ENCODE results near the gene AKNA. TPM values are rescaled to one million over a fixed set of nuclear protein-coding genes. Genes with fewer than 3 reads are reported as not detected.

Gene AKNA
- total RNA-seq, 2 experiments from 2014 or later, result 61.4 to 203 TPM

DNA sequence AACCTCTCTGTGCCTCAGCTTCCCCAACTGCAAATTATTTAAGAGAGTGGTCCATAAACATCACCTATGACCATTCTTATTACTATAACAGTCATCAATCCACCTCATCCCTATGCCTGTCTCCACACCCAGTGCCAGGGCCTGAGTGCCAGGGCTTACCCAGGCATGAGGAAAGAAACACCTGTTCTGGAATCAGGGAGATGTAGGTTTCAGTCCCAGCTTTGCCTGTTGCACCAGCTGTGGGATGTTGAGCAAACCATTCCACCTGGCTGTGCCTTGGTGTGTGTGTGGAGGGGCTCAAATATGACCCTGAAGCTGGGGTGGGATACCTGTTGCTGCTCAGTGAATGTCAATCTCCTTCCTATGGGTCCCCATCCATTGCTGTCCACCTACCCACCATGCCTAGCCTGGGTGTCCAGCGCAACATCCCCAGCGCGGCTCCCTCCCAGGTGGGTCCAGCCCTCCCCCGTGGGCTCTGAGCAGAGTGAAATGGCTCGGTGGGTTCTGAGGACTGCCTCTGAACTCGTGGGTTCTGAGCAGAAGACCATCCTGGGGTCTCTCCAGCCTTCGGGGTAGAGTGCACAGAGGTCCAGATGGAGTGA, 16.3 kb downstream of the AKNA start:
- POLR2A ChIA-PET, result interaction anchor here (1.1 to 12.9 kb wide), 3 partner anchors 16 to 28 kb away, joined by 3 to 275 read pairs (median 3); partner anchors contain the start of gene AKNA
- H3K4me3 ChIP-seq (ENCODE audit: low read depth, low read length, poor library complexity, severe bottlenecking), result peak overlapping the region; percentile 56

DNA sequence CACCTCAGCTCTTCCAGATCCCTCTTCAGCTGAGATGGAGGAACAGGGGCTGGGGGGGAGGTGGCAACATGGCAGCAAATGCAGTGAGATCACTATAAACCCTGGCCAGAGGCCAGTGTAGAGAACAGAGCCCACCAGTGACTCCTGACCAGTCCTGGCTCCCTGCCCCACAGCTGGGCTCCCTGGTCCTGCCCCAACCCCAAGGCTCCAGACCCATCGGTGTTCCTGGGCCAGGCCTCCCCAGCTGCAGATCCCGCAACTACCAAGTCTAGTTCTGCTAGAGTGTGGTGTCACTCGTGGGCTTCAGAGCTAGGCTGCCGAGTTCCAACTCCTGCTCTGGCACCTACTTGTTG, 16.8 kb downstream of the AKNA start:
- peak overlapping the region; percentile 56 for H3K4me3 ChIP-seq (ENCODE audit: low read depth, low read length, poor library complexity, severe bottlenecking)
- H3K9me2 ChIP-seq (ENCODE audit: insufficient read depth, low read length), result no peaks in the 10 kb centered on the region
- ChIA-PET POLR2A (interaction anchor here (12.9 kb wide), 1 partner anchor 16 kb away, joined by 275 read pairs; the partner anchor contains the start of gene AKNA), CTCF (ENCODE audit: unreplicated experiment) (no interaction called here)
- no peak overlapping the region for H2AFZ ChIP-seq (ENCODE audit: low read length)
- BruUV-seq (replicated peaks), result no TSS peak
- H3K4me2 ChIP-seq (ENCODE audit: low read length), result peak overlapping the region; percentile 79
- H3K36me3 ChIP-seq (ENCODE audit: insufficient read depth, low read length), result peaks cover 82% of the 10 kb centered on the region
- H4K20me1 ChIP-seq (ENCODE audit: insufficient read depth, low read length), result no peaks in the 10 kb centered on the region
- no peak for DNase-seq (ENCODE audit: low spot score)
- peaks cover 53% of the 10 kb centered on the region for H3K79me2 ChIP-seq (ENCODE audit: insufficient read depth, low read depth, low read length)
- H3K4me1 ChIP-seq (ENCODE audit: insufficient read depth, low read length, poor library complexity, severe bottlenecking), result peaks cover 97% of the 10 kb centered on the region
- H3K9me3 ChIP-seq (ENCODE audit: low read length), result no peaks in the 10 kb centered on the region
- TF ChIP-seq EZH2phosphoT487 (IDR thresholded peaks at IDR 0.05; ENCODE audit: borderline replicate concordance, low read depth, low read length), result no peak
- TF ChIP-seq, protein P1, sequence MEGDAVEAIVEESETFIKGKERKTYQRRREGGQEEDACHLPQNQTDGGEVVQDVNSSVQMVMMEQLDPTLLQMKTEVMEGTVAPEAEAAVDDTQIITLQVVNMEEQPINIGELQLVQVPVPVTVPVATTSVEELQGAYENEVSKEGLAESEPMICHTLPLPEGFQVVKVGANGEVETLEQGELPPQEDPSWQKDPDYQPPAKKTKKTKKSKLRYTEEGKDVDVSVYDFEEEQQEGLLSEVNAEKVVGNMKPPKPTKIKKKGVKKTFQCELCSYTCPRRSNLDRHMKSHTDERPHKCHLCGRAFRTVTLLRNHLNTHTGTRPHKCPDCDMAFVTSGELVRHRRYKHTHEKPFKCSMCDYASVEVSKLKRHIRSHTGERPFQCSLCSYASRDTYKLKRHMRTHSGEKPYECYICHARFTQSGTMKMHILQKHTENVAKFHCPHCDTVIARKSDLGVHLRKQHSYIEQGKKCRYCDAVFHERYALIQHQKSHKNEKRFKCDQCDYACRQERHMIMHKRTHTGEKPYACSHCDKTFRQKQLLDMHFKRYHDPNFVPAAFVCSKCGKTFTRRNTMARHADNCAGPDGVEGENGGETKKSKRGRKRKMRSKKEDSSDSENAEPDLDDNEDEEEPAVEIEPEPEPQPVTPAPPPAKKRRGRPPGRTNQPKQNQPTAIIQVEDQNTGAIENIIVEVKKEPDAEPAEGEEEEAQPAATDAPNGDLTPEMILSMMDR (conservative IDR thresholded peaks at IDR 0.05; ENCODE audit: low read length), result no peak
- intact Hi-C loops (cut with micrococcal nuclease; ENCODE audit: unreplicated experiment), result loop anchor here (5.0 to 10.0 kb wide), 2 partner anchors 556 to 956 kb away; partner anchors contain the start of genes C9orf43 and POLE3
- H3K27ac ChIP-seq (ENCODE audit: low read depth, low read length, poor library complexity, severe bottlenecking), result peak overlapping the region; percentile 99

More for the DNA sequence above, 16.3 kb downstream of the AKNA start:
- Histone ChIP-seq H3K9me2 (ENCODE audit: insufficient read depth, low read length) (no peaks in the 10 kb centered on the region), H4K20me1 (ENCODE audit: insufficient read depth, low read length) (no peaks in the 10 kb centered on the region), H3K4me2 (ENCODE audit: low read length) (peak overlapping the region; percentile 79), H2AFZ (ENCODE audit: low read length) (no peak overlapping the region), H3K9me3 (ENCODE audit: low read length) (no peaks in the 10 kb centered on the region), H3K4me1 (ENCODE audit: insufficient read depth, low read length, poor library complexity, severe bottlenecking) (peaks cover 96% of the 10 kb centered on the region), H3K36me3 (ENCODE audit: insufficient read depth, low read length) (peaks cover 80% of the 10 kb centered on the region), H3K79me2 (ENCODE audit: insufficient read depth, low read depth, low read length) (peaks cover 55% of the 10 kb centered on the region), H3K27ac (ENCODE audit: low read depth, low read length, poor library complexity, severe bottlenecking) (peak overlapping the region; percentile 99)
- no TSS peak for BruUV-seq (replicated peaks)
- CTCF ChIA-PET (ENCODE audit: unreplicated experiment), result interaction anchor here (0.8 to 1.3 kb wide), 2 partner anchors 17 to 19 kb away, joined by 9 to 14 read pairs; partner anchors contain the start of gene AKNA
- intact Hi-C loops (cut with micrococcal nuclease; ENCODE audit: unreplicated experiment), result loop anchor here (5.0 to 10.0 kb wide), 2 partner anchors 556 to 957 kb away; partner anchors contain the start of genes C9orf43 and POLE3
- TF ChIP-seq, protein P1 (conservative IDR thresholded peaks at IDR 0.05; ENCODE audit: low read length), result no peak
- TF ChIP-seq EZH2phosphoT487 (IDR thresholded peaks at IDR 0.05; ENCODE audit: borderline replicate concordance, low read depth, low read length), result no peak
- no peak for DNase-seq (ENCODE audit: low spot score)
